GM12878 (cell line): ENCODE data around the gene NOS1AP. TPM values are rescaled to one million over a fixed set of nuclear protein-coding genes. Genes with fewer than 3 reads are reported as not detected.

Source experiments
- RBBP5 ChIP-seq: fragments of 200-600 bp; sonication (generic); conservative IDR thresholded peaks from 2 replicates; pipeline ENCODE4 v1.6.1; 2016
- polyA plus RNA-seq, 11 experiments: library from polyadenylated mRNA; depleted of rRNA in 4 of 11; unstranded in 6 of 11; stranded (reverse) in 5 of 11; fragments of >200 nt; fragmentation: Nextera tagmentation in 4 of 11; fragmentation: Illumina TruSeq in 1 of 11; extraction: Ambion mirVana in 4 of 11; extraction: Trizol in 1 of 11; gene quantifications; 1 replicate in 1 of 11; 2 replicates in 10 of 11; pipeline versions ENCODE4 v1.2.1 to v1.2.3, GENCODE V29; 2011 to 2016; ENCODE audit warnings: inconsistent platforms in 2 of 11, missing spikeins in 2 of 11, low read depth in 1 of 11
- total RNA-seq, 4 experiments: library from RNA; depleted of rRNA in 3 of 4; stranded (reverse); fragments of >200 nt in 3 of 4; fragmentation: Illumina TruSeq in 1 of 4; extraction: Trizol in 1 of 4; gene quantifications; 2 replicates each; pipeline versions ENCODE4 v1.2.1 to v1.2.3, GENCODE V29; 2013 to 2021
- TF ChIP-seq, protein P1 (sequence below): fragments of 450-650 bp; IDR thresholded peaks from 2 replicates; pipeline ENCODE4 v1.6.1; 2017; ENCODE audit warnings: mild to moderate bottlenecking, moderate library complexity
- TF ChIP-seq, protein P2 (sequence below): IDR thresholded peaks from 2 replicates; pipeline ENCODE4 v1.6.1; 2011; ENCODE audit warnings: borderline replicate concordance, low read depth, mild to moderate bottlenecking, moderate library complexity, mixed read lengths, low read length; ENCODE audit not compliant: insufficient read depth; ENCODE audit errors: extremely low read length
- TF ChIP-seq, protein P3 (sequence below): fragments of 450-650 bp; formaldehyde crosslinking; IDR thresholded peaks from 2 replicates; pipeline ENCODE4 v1.5.0; 2022; ENCODE audit warnings: mild to moderate bottlenecking, missing genetic modification characterization

NOS1AP gene
- total and polyA plus RNA-seq, 10 of the 15 experiments (the other 5 are each of a cell fraction or from before 2014, with no cell fraction given) = 0.03 to 0.15 TPM; not detected in 8

DNA sequence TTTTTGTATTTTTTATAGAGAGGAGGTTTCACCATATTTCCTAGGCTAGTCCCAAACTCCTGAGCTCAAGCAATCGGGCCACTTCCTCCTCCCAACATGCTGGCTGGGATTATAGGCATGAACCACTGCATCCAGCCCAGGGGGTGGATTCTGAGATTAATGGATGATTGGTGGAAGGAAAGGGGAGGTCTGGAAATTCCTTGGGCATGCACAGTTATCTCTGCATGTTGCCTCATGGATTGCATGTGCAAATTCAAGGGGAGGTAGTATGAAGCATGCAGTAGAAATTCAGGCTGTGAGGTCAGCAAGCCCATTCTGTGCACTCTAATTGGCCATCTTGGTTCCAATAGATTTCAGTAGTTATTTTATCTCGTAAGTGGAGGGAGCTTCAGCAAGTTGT, 182.7 kb downstream of the NOS1AP start (continued):
- TF ChIP-seq, protein P1, sequence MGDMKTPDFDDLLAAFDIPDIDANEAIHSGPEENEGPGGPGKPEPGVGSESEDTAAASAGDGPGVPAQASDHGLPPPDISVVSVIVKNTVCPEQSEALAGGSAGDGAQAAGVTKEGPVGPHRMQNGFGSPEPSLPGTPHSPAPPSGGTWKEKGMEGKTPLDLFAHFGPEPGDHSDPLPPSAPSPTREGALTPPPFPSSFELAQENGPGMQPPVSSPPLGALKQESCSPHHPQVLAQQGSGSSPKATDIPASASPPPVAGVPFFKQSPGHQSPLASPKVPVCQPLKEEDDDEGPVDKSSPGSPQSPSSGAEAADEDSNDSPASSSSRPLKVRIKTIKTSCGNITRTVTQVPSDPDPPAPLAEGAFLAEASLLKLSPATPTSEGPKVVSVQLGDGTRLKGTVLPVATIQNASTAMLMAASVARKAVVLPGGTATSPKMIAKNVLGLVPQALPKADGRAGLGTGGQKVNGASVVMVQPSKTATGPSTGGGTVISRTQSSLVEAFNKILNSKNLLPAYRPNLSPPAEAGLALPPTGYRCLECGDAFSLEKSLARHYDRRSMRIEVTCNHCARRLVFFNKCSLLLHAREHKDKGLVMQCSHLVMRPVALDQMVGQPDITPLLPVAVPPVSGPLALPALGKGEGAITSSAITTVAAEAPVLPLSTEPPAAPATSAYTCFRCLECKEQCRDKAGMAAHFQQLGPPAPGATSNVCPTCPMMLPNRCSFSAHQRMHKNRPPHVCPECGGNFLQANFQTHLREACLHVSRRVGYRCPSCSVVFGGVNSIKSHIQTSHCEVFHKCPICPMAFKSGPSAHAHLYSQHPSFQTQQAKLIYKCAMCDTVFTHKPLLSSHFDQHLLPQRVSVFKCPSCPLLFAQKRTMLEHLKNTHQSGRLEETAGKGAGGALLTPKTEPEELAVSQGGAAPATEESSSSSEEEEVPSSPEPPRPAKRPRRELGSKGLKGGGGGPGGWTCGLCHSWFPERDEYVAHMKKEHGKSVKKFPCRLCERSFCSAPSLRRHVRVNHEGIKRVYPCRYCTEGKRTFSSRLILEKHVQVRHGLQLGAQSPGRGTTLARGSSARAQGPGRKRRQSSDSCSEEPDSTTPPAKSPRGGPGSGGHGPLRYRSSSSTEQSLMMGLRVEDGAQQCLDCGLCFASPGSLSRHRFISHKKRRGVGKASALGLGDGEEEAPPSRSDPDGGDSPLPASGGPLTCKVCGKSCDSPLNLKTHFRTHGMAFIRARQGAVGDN = no peak
- TF ChIP-seq, protein P2, sequence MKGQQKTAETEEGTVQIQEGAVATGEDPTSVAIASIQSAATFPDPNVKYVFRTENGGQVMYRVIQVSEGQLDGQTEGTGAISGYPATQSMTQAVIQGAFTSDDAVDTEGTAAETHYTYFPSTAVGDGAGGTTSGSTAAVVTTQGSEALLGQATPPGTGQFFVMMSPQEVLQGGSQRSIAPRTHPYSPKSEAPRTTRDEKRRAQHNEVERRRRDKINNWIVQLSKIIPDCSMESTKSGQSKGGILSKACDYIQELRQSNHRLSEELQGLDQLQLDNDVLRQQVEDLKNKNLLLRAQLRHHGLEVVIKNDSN = no peak
- TF ChIP-seq, protein P3, sequence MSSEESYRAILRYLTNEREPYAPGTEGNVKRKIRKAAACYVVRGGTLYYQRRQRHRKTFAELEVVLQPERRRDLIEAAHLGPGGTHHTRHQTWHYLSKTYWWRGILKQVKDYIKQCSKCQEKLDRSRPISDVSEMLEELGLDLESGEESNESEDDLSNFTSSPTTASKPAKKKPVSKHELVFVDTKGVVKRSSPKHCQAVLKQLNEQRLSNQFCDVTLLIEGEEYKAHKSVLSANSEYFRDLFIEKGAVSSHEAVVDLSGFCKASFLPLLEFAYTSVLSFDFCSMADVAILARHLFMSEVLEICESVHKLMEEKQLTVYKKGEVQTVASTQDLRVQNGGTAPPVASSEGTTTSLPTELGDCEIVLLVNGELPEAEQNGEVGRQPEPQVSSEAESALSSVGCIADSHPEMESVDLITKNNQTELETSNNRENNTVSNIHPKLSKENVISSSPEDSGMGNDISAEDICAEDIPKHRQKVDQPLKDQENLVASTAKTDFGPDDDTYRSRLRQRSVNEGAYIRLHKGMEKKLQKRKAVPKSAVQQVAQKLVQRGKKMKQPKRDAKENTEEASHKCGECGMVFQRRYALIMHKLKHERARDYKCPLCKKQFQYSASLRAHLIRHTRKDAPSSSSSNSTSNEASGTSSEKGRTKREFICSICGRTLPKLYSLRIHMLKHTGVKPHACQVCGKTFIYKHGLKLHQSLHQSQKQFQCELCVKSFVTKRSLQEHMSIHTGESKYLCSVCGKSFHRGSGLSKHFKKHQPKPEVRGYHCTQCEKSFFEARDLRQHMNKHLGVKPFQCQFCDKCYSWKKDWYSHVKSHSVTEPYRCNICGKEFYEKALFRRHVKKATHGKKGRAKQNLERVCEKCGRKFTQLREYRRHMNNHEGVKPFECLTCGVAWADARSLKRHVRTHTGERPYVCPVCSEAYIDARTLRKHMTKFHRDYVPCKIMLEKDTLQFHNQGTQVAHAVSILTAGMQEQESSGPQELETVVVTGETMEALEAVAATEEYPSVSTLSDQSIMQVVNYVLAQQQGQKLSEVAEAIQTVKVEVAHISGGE (CRISPR knock-in tag) = no peak
- no peak for TF ChIP-seq RBBP5
